ENCODE data around the gene CPNE5.
"Not testable (repeated sequence)": the region's sequence is repeated elsewhere in the genome, so short reads cannot be mapped to it uniquely, and the experiment has no call there.

The CPNE5 gene

DNA sequence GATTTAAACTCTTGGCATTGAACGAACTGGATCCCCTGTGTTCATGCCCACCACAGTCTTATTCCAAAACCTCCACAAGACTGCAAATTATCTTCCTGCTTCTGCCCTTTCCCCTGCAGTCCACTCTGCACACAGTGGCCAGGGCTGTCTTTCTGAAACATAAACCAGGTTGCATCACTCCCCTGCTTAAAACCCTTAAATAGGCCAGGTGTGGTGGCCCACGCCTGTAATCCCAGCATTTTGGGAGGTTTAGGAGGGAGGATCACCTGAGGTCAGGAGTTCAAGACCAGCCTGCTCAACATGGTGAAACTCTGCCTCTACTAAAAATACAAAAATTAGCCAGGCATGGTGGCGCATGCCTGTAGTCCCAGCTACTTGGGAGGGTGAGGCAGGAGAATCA lies 26.2 kb downstream of the CPNE5 start:
- not testable (repeated sequence) for DNase-seq

DNA sequence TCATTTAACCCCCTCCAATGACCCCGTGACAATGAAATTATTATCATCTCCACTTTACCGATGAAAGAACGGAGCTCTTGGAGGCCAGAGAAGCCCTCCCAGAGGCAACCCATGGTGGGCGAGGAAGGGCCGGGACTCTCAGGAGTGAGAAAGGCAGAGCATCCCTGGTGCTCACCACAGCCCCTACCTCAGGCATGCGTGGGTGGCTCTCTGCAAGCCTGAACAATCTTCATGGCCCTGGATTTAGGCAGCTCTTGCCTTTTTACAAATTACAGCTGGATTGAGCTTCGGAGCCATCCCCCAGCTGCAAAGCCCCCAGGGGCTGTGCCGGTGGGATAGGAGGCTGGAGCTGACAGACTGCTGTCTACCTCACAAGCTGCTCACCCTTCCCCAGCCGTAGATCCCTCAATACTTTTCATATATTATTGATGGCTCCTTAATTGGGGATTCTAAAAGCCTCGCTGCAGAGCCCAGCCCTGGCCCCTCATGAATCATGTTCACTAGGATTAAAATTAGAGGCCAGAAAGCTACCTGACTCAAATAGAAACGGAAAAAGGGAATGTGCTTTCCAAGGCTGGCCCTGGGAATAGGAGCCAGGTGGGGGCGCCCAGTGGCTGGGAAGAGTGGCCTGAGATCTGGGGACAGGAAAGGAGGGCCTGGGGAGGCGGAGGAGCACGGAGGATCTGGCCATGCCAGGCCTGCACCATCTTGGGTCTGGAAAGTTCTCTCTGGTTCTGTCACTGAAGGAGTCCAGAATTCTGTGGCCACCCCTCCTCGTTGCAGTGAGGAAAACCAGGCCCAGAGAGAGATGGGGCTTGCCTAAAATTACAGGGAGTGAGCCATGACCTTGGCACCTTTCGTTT lies 29.1 kb downstream of the CPNE5 start:
- no peak for DNase-seq

DNA sequence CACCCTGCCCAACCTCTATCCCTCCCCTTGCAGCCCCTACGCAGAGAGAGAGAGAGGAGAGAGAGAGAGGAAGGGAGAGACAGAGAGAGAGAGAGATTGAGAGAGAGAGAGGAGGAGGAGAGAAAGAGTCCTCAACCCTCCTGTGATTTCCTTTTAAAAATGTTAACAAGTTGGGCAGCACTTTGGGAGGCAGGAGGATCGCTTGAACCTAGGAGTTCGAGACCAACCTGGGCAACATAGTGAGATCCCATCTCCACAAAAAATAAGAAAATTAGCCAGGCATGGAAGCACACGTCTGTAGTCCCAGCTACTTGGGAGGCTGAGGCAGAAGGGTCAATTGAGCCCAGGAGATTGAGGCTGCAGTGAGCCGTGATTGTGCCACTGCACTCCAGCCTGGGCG lies 30.1 kb downstream of the CPNE5 start:
- no peak for DNase-seq

DNA sequence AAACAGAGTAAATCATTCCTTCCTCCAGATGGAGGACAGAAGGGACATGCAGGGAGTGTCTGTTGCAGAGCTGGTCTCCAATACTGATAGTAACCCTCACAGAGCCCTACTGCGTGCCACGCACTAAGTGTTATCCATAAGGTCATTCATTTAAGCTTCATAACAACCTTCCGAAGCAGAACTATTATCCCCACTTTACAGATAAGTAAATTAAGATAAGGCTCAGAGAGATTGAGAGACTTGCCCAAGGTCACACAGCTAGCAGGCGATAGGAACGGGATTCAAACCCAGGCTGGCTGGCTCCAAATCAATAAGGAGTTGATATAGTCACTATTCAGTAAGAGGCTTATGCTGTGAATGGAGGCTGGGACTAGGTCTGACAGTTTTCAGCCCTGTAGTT lies 30.6 kb downstream of the CPNE5 start:
- DNase-seq, result no peak

DNA sequence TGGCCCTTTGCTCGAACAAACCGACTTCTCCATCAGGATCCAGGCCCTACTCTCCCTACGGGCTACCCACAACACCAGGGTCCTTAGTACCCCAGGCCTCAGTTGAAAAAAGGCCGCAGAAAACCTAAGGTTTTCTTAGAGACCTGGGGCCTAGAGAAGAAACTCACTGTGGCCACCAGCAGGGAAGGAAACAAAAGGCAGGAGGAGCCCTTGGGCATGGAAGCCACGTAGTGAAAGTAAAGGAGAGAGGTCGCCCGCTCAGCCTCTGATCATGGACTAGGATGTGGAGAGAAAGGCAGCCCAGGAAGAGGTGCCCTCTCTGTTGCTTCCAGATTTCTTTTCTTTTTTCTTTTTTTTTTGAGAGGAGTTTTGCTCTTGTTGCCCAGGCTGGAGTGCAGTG lies 31.5 kb downstream of the CPNE5 start:
- DNase-seq, result no peak

DNA sequence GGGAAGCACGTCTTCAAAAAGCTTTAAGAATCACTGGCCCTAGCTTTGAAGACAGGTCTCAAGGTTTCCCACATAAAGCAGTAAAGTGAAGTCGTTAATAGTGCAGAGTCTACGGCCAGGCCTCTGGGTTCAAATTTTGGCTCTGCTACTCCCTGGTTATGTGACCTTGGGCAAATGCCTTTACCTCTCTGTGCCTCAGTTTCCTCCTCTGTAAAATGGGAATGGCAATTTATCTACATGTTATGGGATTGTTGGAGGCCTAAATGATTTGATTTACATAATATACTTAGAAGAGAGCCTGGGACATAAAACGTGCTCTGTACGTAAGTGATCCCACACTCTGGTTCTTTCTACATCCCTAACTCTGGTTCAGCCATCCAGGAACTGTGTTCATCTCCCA lies 32.1 kb downstream of the CPNE5 start:
- DNase-seq, result no peak

DNA sequence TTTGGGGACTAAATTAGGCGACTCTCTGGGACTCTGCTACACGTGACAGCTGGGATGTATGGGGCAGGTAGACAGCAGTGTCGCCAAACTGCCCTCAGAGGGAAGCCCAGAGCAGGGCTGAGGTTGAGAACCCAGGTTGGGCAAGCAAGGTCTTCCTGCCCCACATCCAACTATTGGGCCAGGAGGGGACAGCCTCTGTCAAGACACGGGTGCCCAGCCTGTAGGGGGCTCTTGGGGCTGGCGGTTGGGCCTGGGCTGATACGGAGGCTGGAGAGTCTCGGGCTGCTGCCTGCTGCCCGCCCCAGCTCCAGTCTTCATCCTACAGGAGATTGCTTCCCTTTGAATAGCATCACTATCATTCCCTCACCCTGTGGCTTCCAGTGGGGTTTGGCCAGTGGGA lies 33.3 kb downstream of the CPNE5 start:
- DNase-seq, result no peak

DNA sequence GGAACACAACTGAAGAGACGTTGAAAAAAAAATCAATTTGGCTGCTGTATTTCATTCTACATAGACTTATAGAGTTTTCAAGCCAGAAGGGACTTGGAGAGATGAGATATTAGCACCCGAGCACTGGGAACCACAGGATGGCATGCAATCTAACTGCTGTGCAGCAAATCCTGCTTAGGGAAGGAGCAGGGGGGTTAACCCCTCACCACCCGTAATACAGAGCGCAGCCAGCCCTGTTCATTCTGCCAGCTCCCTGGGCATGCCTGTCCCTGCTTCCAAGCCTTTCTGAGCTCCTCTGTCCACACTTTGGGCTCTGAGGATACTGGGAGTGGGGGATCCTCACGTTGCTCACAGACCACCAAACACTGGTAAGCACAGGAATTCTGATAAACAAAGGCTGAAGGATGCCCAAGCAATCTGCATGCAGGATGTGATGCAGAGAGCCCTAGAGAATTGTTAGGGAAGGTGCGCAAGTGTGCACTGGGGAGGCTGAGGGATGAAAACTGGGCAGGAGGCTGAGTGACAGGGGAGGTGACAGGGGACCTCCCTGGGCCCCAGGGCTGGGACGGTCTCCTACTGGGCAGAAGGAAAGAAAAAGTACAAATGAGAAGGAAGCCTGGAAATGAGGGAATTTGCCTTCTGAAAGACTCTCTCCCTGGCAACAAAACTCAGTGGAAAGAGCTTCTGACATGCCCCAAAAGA lies 34.0 kb downstream of the CPNE5 start:
- no peak for DNase-seq

DNA sequence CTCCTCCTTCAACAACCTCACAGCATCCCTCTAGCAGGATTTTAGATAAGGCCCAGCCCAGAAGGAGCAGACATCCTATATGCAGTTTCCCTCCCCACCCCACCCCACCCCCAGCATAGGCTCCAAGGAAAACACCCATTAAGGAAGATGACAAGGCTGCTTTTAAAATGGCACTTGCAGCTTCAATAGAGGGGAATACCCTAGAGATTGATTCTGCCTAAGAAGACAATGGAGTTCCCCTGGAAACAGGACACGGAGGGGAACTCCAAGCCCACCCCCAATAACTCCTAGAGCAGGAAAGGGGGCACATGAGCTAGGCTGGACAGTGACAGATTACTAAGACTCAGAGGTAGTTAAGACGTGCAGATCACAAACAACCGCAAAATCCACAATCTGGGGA lies 34.7 kb downstream of the CPNE5 start:
- no peak for DNase-seq

DNA sequence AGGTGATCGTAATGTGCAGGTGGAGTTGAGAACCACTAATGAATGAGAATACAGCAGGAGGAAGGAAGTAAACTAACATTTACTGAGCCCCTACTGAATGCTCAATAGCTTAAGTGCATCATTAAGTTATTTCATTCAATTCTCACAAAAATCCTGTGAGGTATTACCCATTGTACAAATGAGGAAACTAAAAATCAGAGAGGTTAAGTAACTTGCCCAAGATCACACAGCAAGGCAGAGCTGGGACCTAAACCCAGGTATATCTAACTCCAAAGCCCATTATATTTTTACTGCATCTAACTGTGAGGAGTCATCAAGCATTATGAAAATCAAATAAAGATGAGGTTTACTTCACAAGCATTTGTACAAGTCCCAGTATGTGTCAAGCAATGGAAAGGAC lies 35.3 kb downstream of the CPNE5 start:
- no peak for DNase-seq

DNA sequence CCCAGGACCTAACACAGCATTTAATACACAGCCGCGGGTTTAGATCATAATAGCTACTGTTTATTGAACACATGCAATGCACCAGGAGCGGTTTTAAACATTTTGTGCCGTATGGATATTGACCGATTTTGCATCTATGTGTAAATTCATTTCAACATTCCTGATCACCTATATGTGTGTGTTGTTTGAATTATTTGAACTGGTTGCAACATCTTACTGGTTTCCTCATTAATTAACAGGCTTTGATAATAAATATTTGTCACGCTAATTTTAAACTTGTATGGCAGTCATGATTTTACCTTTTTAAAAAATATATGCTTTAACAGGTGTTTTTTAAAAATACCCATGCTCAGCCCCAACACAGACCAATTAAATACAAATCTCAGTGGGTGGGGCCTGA lies 35.8 kb downstream of the CPNE5 start:
- DNase-seq, result no peak

DNA sequence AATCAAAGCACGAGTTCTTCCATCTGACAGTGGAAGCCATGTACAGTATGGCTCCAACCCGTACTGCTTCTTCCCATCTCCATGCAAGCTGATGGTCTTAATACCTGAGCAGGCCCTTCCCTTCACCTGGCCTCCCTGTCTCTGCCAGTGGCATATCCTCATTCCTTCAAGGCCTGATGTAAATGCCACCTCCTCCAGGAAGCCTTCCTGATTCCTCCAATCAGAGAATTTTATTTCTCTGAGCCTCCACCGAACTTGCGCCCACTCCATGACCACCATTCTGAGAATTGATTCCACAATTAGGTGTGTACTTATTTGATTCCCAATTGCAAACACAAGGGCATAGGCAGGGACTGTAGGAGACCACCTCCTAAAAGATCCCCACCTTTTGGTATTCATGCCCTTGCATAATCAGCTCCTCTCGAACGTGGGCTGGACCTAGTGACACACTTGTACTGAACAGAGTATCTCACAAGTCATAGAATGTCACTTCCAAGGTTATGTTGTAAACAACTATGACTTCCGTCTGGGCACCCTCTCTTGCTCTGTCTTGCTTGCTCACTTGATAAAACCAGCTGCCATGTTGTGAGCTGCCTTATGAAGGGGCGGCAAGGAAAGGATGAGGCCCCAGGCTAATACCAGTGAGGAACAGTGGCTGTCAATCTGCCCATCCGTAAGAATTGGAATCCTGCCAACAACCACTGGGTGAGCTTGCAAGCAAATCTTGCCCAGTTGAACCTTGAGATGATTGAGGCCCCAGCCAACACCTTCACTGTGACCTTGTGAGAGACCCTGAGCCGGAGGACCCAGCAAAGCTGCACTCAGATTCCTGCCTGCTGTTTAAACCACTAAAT lies 38.8 kb downstream of the CPNE5 start:
- no peak for DNase-seq

DNA sequence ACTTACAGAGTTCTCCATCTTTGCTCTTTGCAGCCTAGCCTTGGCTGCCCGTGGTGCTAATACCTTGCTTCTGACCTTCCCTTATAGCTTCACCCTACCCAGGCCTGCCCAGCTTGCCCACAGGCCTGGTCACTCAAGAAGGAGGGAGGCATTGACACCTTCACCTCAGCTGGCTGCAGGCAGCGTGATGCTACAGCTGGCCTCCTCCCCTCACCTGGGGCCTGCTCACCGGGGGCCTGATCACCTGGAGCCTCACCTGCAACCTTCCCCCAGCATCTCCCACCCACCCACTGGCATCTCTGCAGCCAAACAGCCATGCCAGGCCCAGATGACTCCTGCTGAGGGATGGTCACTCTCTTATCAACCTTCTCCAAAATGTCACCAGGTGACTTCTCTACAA lies 40.4 kb downstream of the CPNE5 start:
- no peak for DNase-seq

DNA sequence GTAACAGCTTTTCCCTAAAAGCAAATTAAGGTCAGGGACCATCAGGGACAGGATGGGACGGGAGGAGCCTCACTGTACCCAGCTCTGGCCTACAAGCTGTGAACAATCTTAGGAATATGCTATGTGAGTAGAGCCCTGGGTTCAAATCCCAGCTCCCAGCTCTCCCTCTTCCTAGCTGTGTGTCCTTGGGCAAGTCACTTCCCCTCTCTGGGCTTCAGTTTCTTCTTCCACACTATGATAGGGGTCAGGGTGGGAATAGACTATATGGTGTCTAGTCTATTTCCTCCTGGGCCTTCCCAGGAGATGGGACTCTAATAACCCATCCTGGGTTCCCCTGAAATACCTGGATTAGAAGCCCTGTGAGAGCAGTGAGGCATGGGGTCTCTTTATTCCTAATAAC lies 41.6 kb downstream of the CPNE5 start:
- DNase-seq, result no peak

DNA sequence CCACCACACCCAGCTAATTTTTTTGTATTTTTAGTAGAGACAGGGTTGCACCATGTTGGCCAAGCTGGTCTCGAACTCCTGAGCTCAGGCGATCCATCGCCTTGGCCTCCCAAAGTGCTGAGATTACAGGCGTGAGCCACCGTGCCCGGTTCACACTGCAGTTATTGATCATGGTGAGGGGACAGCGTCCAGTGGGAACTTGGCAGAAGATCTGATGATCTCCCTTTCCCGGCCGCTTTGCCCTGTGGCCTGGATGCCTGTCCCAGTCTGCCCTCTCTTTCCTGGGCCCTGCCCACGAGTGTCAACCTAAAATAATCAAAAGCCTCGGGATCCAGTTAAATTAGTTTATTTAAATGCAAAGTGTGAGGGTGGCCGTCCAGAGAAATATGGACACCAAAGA lies 42.2 kb downstream of the CPNE5 start:
- no peak for DNase-seq

DNA sequence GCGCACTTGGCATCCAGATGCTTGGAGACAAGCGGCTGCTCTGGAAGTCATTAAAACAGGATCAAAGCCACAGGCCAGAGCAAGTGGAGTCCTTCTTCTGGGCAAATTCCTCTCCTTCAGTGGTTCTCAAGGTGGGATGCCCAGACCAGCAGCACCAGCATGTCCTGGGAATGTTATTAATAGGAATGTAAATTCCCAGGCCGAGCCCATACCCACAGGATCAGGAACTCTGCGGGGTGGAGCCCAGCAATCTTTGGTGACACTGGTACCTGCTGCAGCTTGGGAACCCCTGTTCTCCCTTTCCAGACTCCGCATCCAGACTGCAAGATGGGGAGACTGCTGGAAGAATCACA lies 44.6 kb downstream of the CPNE5 start:
- no peak for DNase-seq

DNA sequence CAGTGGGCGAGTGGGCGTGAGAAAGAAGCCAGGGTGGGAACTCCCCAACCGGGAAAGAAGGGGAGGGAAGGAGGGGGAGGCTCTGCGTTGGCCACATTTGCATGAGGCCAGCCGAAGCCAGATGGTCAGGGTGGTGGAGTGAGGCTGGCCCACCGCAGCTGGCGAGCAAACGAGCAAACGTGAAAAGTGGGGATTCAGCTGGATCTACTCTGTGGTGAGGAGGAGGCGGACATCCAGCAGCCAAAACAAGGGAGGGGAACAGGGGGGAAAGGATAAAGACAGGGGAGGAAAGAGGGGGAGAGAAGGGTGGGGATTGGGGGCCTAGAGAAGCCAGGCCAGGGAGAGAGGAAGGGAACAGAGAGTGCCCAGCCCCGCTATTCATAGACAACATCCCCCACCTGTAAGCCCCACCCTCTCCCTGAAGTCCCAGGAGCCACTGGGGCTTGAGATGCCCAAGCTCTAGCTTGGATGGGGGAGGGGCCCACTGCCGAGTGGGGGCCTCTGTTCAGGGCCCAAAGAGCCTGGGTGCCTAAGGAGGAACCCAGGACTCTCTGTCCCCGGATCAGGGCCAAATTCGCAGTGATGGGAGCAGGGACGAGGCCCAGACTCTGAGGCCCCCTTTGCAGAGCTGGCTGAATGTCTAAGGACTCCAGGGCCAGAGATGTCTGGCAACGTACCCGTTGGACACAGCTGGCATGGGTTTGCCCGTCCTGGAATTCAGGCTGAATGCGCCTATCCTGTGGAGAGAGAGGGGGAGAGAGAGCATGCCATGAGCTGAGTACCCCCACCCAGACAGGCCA lies 45.1 kb downstream of the CPNE5 start:
- DNase-seq, result no peak

DNA sequence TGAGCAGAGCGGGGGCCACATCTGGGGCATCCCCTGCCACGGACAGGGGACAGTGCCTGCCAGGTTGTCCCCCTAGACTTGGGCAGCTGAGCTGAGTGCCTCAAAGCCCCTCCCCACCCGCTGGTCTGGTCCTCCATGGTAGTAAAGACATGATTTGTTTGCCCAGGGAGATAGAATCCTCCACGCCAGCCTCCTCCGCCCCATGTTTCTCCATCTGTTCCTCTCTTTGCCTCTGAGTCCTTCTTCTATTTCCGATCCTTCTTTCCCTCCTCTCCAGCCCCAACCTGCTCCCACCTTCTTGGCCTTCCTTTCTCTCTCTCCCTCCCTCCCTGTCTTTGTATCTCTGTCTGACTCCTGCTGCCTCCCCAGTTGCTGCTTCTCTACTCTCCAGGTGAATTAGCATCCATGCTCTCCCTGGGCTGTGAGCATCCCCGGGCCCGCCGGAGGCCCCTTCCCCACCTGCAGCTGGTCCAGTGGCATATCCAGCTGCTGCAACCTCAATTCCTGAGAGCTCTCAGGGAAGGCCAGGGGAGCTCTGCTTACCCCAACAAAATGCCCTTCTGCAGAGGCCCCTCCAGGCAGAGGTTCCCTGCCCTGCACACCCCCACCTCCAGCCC lies 45.8 kb downstream of the CPNE5 start:
- no peak for DNase-seq

DNA sequence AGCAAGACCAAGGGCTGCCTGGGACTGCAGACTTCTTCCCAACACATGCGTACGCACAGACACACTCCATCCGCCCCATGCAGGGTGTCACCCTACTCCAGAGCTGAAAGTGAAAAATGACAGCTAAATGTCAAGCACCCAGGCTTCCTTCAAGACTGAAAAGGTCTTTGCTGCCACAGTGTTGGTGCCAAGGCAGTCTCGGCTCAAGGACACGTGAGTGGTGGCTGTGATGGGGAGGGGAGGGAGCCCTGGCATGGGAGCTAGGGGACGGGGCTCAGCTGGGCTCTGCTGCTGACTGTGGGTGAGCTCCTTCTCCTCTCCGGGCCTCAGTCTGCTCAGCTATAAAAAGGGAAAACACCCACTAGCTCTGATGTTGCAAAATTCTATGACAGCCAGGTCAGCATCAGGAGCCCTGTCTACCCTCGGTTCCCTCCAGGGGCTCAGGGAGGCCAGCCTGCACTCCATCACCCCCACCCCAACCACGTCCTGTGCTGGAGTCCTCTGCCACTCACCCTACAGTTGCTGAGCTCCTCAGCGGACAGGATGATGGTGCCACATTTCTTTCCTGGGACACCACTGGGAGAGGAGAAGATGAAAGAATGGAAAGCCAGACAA lies 47.6 kb downstream of the CPNE5 start:
- no peak for DNase-seq

DNA sequence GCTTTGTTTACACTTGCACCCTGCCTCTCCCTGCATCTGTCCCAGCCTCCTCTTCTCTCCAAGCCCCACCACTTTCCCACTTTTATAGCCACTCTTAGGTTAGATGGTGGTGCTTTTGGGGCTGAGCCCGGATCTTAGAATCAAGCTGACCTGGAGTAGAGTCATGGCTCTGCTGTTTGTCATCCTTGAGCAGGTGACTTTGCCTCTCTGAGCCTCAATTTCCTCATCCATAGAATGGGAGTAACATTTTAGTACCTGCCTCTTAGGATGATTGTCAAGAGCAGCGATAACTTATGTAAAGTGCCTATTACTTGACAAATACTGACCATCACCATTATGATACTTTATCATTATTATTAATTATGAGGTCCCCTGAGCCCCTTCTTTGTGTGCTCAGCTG lies 48.2 kb downstream of the CPNE5 start:
- DNase-seq, result no peak

DNA sequence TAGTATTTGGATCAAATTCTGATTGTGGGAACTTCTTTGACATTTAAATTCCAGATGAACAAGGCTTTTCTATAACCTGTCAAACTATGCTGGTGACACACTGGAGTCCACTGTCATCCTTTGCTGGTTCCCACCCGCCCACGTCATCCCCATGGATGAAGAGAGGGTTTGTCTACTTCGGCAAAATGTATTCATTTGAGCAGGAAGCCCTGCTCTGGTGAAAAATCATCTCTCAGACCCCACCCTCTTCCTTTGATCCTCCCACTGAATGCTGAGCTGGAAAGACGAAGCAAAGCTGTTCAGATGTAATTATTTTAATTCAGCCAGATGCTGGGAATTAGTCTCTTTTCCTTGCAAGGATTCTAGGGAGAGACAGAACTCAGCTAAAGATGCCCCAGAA lies 50.5 kb downstream of the CPNE5 start:
- DNase-seq, result peak; percentile 17

DNA sequence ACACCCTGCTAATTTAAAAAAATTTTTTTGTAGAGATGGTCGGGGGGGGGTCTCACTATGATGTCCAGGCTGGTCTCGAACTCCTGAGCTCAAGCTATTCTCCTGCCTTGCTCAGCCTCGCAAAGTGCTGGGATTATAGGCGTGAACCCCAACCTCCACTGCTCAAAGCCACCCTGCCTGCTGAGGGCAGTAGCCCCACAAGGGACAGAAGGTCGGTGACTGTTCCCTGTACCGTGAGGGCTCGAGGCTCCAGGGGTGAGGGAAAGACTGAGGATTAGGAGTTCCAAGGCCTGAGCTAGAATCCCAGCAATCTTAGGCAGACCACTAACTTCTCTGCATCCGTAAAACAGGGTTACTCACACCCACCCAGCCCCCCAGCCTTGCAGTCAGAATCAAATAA lies 51.1 kb downstream of the CPNE5 start:
- DNase-seq, result no peak

Measured in fibroblast of skin of right biceps (primary cell).